Caco-2 (cell line): Measurements from ENCODE around the gene ZNF841. TPM values are rescaled to one million over a fixed set of nuclear protein-coding genes. Genes with fewer than 3 reads are reported as not detected.

Experiments used
- BruUV-seq: library from RNA; stranded (reverse); fragments of 400-500 nt; replicated peaks from 2 replicates; lab custom pipeline; 2021; lab: Mats Ljungman, UMichigan
- CTCF ChIA-PET: fragments of 300-600 bp; sonication (Branson Sonifier 250); formaldehyde crosslinking; loops from one replicate; lab custom pipeline; 2022; ENCODE audit warnings: antibody characterized with exemption; lab: Charles Lee
- POLR2A ChIA-PET: fragments of 300-600 bp; sonication (Branson Sonifier 250); formaldehyde crosslinking; loops from one replicate; lab custom pipeline; 2022; ENCODE audit warnings: antibody characterized with exemption; lab: Charles Lee
- DNase-seq, 2 experiments: peaks; one replicate each; pipeline versions ENCODE4 v3.0.0 to v3.0.0-alpha.2; 2020 to 2022
- H3K27me3 ChIP-seq: replicated peaks from 2 replicates; pipeline ENCODE4 v1.6.0; 2011; ENCODE audit warnings: low read length; ENCODE audit not compliant: control insufficient read depth, insufficient read depth
- H3K36me3 ChIP-seq: 2 replicates; pipeline ENCODE4 v1.5.1; 2011; ENCODE audit warnings: low read length; ENCODE audit not compliant: control insufficient read depth, insufficient read depth
- H3K4me1 ChIP-seq: fragments of 250-450 bp; sonication (Bioruptor Pico); 2 replicates; pipeline ENCODE4 v1.5.1; 2020; ENCODE audit warnings: mild to moderate bottlenecking
- H3K4me3 ChIP-seq: 2 replicates; pipeline ENCODE4 v1.5.1; 2011; ENCODE audit warnings: low read depth, mild to moderate bottlenecking, control low read depth, low read length
- H3K9me3 ChIP-seq: fragments of 250-450 bp; sonication (Bioruptor Pico); 2 replicates; pipeline ENCODE4 v1.5.1; 2020; ENCODE audit warnings: mild to moderate bottlenecking, moderate library complexity
- H3K27ac Mint-ChIP-seq: one replicate; pipeline ENCODE4 v1.8.0; 2022; ENCODE audit warnings: mixed read lengths; ENCODE audit not compliant: unreplicated experiment
- H3K27me3 Mint-ChIP-seq: one replicate; pipeline ENCODE4 v1.8.0; 2022; ENCODE audit warnings: mixed read lengths; ENCODE audit not compliant: insufficient read depth, unreplicated experiment
- H3K36me3 Mint-ChIP-seq: one replicate; pipeline ENCODE4 v1.8.0; 2022; ENCODE audit warnings: mild to moderate bottlenecking, mixed read lengths; ENCODE audit not compliant: insufficient read depth, unreplicated experiment
- H3K4me1 Mint-ChIP-seq: one replicate; pipeline ENCODE4 v1.8.0; 2022; ENCODE audit warnings: low read depth, mixed read lengths; ENCODE audit not compliant: unreplicated experiment
- H3K4me3 Mint-ChIP-seq: one replicate; pipeline ENCODE4 v1.8.0; 2022; ENCODE audit warnings: mild to moderate bottlenecking, moderate library complexity, mixed read lengths; ENCODE audit not compliant: unreplicated experiment
- H3K9me3 Mint-ChIP-seq: one replicate; pipeline ENCODE4 v1.8.0; 2022; ENCODE audit warnings: mixed read lengths; ENCODE audit not compliant: unreplicated experiment
- CTCF ChIP-seq, 2 experiments: fragments of 200-600 bp in 1 of 2; IDR thresholded peaks; 1 replicate in 1 of 2; 2 replicates in 1 of 2; pipeline versions ENCODE4 v1.5.1 to v1.8.0; 2011 to 2022; ENCODE audit warnings: antibody characterized with exemption in 1 of 2, control low read depth in 1 of 2, inconsistent platforms in 1 of 2, low read depth in 1 of 2, low read length in 1 of 2, mild to moderate bottlenecking in 1 of 2, moderate library complexity in 1 of 2; ENCODE audit not compliant: insufficient read depth in 1 of 2, severe bottlenecking in 1 of 2, unreplicated experiment in 1 of 2
- intact Hi-C: fragments of 100-400 bp; cut with micrococcal nuclease; formaldehyde crosslinking; loops from one replicate; pipeline ENCODE4 v1.10.0; 2022; ENCODE audit not compliant: unreplicated experiment
- total RNA-seq: library from RNA; stranded (reverse); gene quantifications from 2 replicates; pipeline ENCODE4 v1.2.3, GENCODE V29; 2022

Gene ZNF841
- total RNA-seq, 1 experiment from 2014 or later: 16.7 TPM

GRCh38 chr19:52086481-52086880 is 9.1 kb downstream of the ZNF841 start:
- H3K9me3 ChIP-seq: peaks cover 15% of the 10 kb centered on the region
- intact Hi-C loops: no loop called here
- H3K4me3 ChIP-seq: no peak overlapping the region
- H3K27me3 Mint-ChIP-seq: no peaks in the 10 kb centered on the region
- no peaks in the 10 kb centered on the region for H3K4me1 ChIP-seq
- H3K4me1 Mint-ChIP-seq: no peaks in the 10 kb centered on the region
- H3K9me3 Mint-ChIP-seq: peaks cover 79% of the 10 kb centered on the region
- no peak for TF ChIP-seq CTCF (IDR thresholded peaks at IDR 0.05; ENCODE audit: insufficient read depth in 1 of 2, low read depth in 1 of 2, low read length in 1 of 2, severe bottlenecking in 1 of 2, unreplicated experiment in 1 of 2)
- no peaks in the 10 kb centered on the region for H3K27me3 ChIP-seq
- ChIA-PET CTCF (no interaction called here), POLR2A (no interaction called here)
- peaks cover 99% of the 10 kb centered on the region for H3K36me3 Mint-ChIP-seq
- no peak for DNase-seq
- no peak overlapping the region for H3K4me3 Mint-ChIP-seq
- H3K36me3 ChIP-seq: no peaks in the 10 kb centered on the region; the same call in 1 of the 2 replicates
- BruUV-seq: no TSS peak
- no peak overlapping the region for H3K27ac Mint-ChIP-seq

GRCh38 chr19:52070496-52070895 is 25.1 kb downstream of the ZNF841 start:
- intact Hi-C loops: no loop called here
- no peaks in the 10 kb centered on the region for H3K27me3 Mint-ChIP-seq
- POLR2A ChIA-PET: no interaction called here

GRCh38 chr19:52069653-52070052 is 25.9 kb downstream of the ZNF841 start:
- no TSS peak for BruUV-seq
- peaks cover 5% of the 10 kb centered on the region; the same call in 1 of the 2 replicates for H3K36me3 ChIP-seq
- POLR2A ChIA-PET: no interaction called here
- H3K4me1 Mint-ChIP-seq: no peaks in the 10 kb centered on the region
- H3K9me3 Mint-ChIP-seq: peaks cover 62% of the 10 kb centered on the region
- peaks cover 79% of the 10 kb centered on the region for H3K36me3 Mint-ChIP-seq
- no peaks in the 10 kb centered on the region for H3K4me1 ChIP-seq
- no peaks in the 10 kb centered on the region for H3K27me3 ChIP-seq
- H3K4me3 Mint-ChIP-seq: no peak overlapping the region
- H3K27me3 Mint-ChIP-seq: no peaks in the 10 kb centered on the region
- H3K27ac Mint-ChIP-seq: no peak overlapping the region
- CTCF ChIA-PET: no interaction called here
- H3K9me3 ChIP-seq: peaks cover 63% of the 10 kb centered on the region
- no peak overlapping the region for H3K4me3 ChIP-seq
- no peak for DNase-seq
- intact Hi-C loops: no loop called here
- TF ChIP-seq CTCF (IDR thresholded peaks at IDR 0.05; ENCODE audit: insufficient read depth in 1 of 2, low read depth in 1 of 2, low read length in 1 of 2, severe bottlenecking in 1 of 2, unreplicated experiment in 1 of 2): no peak

More at GRCh38 chr19:52070496-52070895, 25.1 kb downstream of the ZNF841 start:
- Mint-ChIP-seq H3K4me3 (no peak overlapping the region), H3K36me3 (peaks cover 79% of the 10 kb centered on the region), H3K4me1 (no peaks in the 10 kb centered on the region), H3K27ac (no peak overlapping the region), H3K9me3 (peaks cover 62% of the 10 kb centered on the region)
- Histone ChIP-seq H3K4me3 (no peak overlapping the region), H3K27me3 (no peaks in the 10 kb centered on the region), H3K4me1 (no peaks in the 10 kb centered on the region), H3K9me3 (peaks cover 56% of the 10 kb centered on the region), H3K36me3 (peaks cover 5% of the 10 kb centered on the region)
- no peak for DNase-seq
- BruUV-seq: no TSS peak
- CTCF ChIA-PET: no interaction called here
- TF ChIP-seq CTCF (IDR thresholded peaks at IDR 0.05; ENCODE audit: insufficient read depth in 1 of 2, low read depth in 1 of 2, low read length in 1 of 2, severe bottlenecking in 1 of 2, unreplicated experiment in 1 of 2): no peak
